HL-60 (cell line): ENCODE measurements around the gene VAV2.

ENCODE experiments used
- DNase-seq, 2 experiments: peaks; one replicate each; pipeline ENCODE4 v3.0.0-alpha.2; 2010 to 2020; ENCODE audit warnings: low read depth in 1 of 2, low spot score in 1 of 2
- H3K27ac ChIP-seq: fragments of 250-450 bp; sonication (Bioruptor Pico); replicated peaks from 2 replicates; pipeline ENCODE4 v1.5.1; 2020; ENCODE audit warnings: mild to moderate bottlenecking, moderate library complexity
- H3K27me3 ChIP-seq: fragments of 250-450 bp; sonication (Bioruptor Pico); 2 replicates; pipeline ENCODE4 v1.5.1; 2021; ENCODE audit warnings: mild to moderate bottlenecking, moderate library complexity; ENCODE audit not compliant: insufficient read depth, poor library complexity, severe bottlenecking
- H3K4me3 ChIP-seq: replicated peaks from 2 replicates; pipeline ENCODE4 v1.5.1; 2011; ENCODE audit warnings: mild to moderate bottlenecking, control low read depth, low read length; ENCODE audit not compliant: insufficient read depth
- GABPA ChIP-seq: IDR thresholded peaks from 2 replicates; pipeline ENCODE4 v1.6.1; 2012; ENCODE audit warnings: low read depth
- POLR2AphosphoS5 ChIP-seq: IDR thresholded peaks from 2 replicates; pipeline ENCODE4 v1.6.1; 2012; ENCODE audit warnings: low read depth
- SPI1 ChIP-seq: IDR thresholded peaks from 2 replicates; pipeline ENCODE4 v1.6.1; 2012; ENCODE audit warnings: low read depth, mild to moderate bottlenecking, borderline replicate concordance
- TF ChIP-seq, protein P1 (sequence below): IDR thresholded peaks from 2 replicates; pipeline ENCODE4 v1.6.1; 2012; ENCODE audit warnings: low read depth; ENCODE audit not compliant: insufficient replicate concordance
- TF ChIP-seq, protein P2 (sequence below): IDR thresholded peaks from one replicate; pipeline ENCODE4 v1.5.1; 2011; ENCODE audit warnings: low read length, control low read depth, inconsistent platforms; ENCODE audit not compliant: insufficient read depth

Gene VAV2

DNA sequence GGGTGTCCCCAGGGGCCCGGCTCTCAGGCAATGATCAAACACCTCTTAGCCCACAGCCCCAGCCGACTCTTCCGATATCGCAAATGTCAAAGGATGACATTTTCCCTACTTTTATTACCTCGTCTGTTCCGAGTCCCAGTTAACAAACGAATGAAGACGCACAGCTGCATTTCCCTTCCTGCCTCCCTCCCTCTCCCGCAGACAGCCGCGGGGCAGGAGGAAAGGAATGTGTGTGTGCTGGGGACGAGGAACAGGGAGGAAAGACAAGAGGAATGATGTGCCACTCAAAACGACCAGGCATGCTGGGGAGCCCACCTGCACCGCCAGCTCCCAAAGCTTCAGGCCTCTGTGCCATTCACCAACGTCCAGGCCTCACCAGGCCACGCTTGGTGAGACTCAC lies 128.1 kb downstream of the VAV2 start:
- TF ChIP-seq, protein P1, sequence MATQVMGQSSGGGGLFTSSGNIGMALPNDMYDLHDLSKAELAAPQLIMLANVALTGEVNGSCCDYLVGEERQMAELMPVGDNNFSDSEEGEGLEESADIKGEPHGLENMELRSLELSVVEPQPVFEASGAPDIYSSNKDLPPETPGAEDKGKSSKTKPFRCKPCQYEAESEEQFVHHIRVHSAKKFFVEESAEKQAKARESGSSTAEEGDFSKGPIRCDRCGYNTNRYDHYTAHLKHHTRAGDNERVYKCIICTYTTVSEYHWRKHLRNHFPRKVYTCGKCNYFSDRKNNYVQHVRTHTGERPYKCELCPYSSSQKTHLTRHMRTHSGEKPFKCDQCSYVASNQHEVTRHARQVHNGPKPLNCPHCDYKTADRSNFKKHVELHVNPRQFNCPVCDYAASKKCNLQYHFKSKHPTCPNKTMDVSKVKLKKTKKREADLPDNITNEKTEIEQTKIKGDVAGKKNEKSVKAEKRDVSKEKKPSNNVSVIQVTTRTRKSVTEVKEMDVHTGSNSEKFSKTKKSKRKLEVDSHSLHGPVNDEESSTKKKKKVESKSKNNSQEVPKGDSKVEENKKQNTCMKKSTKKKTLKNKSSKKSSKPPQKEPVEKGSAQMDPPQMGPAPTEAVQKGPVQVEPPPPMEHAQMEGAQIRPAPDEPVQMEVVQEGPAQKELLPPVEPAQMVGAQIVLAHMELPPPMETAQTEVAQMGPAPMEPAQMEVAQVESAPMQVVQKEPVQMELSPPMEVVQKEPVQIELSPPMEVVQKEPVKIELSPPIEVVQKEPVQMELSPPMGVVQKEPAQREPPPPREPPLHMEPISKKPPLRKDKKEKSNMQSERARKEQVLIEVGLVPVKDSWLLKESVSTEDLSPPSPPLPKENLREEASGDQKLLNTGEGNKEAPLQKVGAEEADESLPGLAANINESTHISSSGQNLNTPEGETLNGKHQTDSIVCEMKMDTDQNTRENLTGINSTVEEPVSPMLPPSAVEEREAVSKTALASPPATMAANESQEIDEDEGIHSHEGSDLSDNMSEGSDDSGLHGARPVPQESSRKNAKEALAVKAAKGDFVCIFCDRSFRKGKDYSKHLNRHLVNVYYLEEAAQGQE: no peak
- TF ChIP-seq GABPA: no peak
- TF ChIP-seq, protein P2, sequence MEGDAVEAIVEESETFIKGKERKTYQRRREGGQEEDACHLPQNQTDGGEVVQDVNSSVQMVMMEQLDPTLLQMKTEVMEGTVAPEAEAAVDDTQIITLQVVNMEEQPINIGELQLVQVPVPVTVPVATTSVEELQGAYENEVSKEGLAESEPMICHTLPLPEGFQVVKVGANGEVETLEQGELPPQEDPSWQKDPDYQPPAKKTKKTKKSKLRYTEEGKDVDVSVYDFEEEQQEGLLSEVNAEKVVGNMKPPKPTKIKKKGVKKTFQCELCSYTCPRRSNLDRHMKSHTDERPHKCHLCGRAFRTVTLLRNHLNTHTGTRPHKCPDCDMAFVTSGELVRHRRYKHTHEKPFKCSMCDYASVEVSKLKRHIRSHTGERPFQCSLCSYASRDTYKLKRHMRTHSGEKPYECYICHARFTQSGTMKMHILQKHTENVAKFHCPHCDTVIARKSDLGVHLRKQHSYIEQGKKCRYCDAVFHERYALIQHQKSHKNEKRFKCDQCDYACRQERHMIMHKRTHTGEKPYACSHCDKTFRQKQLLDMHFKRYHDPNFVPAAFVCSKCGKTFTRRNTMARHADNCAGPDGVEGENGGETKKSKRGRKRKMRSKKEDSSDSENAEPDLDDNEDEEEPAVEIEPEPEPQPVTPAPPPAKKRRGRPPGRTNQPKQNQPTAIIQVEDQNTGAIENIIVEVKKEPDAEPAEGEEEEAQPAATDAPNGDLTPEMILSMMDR: no peak
- no peak for TF ChIP-seq POLR2AphosphoS5
- H3K4me3 ChIP-seq: no peak overlapping the region
- DNase-seq: no peak

DNA sequence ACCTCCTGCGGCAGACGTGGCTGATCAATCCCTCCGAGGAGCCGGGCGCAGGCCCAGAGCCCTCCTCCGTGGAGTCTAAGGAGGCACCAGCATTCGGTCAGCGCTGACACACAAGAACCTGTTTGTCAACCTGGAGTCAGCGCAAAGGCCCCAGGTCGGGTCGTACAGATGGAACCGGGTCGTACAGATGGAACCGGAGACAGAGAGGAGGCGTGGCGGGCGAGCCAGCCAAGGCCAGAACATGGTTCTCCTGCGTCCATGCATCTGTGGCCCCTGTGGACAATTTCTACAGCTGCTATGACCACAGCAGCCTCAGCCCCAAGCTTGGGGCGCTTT lies 128.9 kb downstream of the VAV2 start:
- Histone ChIP-seq H3K27ac (no peak overlapping the region), H3K4me3 (no peak overlapping the region), H3K27me3 (no peaks in the 10 kb centered on the region)
- TF ChIP-seq GABPA: no peak
- TF ChIP-seq, protein P1: no peak
- no peak for TF ChIP-seq POLR2AphosphoS5
- TF ChIP-seq, protein P2: no peak
- TF ChIP-seq SPI1: no peak
- no peak for DNase-seq

More for the DNA sequence above, 128.1 kb downstream of the VAV2 start:
- H3K27me3 ChIP-seq: no peaks in the 10 kb centered on the region
- no peak overlapping the region for H3K27ac ChIP-seq

DNA sequence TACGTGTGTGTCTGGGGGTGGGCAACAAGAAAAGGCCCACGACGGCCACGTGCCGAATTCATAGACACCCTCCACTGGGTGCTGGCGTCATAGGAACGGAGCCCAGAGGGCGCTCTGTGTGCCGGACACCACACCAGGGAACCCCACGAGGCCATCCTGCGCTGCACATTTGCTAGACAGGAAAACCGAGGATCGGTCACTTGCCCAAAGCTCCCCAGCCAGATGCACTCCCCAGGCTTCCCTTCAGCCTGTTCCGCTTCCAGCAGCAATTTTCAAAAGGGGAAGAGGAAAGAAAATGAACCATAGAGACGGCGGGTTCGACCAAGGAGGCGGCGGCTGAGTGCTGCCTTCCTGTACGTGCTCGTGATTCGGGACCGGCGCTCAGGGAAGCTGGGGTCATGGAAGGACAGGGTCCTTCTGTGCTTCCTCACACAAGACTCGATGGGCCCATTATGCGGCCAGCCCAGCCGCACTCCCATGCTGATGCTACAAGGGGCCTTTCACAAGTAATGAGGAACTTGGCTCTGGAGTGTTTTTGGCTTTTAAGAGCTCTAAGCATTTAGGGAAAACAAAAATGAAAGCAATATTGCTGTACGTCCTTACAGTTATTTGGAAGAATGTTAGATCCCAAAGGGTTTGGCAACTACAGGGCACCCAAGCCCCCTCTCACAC lies 129.4 kb downstream of the VAV2 start:
- no peak overlapping the region for H3K27ac ChIP-seq
- H3K4me3 ChIP-seq: 0 out of 2 replicates have a peak overlapping the region, but pooled peaks have one; percentile 8
- DNase-seq: peak; percentile 55 to 57
- no peaks in the 10 kb centered on the region for H3K27me3 ChIP-seq
- TF ChIP-seq SPI1: peak; percentile 89
- TF ChIP-seq, protein P1: no peak
